OCI-LY3 (cell line): ENCODE measurements around the gene GJD3.

Experiments
- H2AFZ ChIP-seq: fragments of 200-600, 300-600 bp; shearing (Covaris generic); 2 replicates; pipeline ENCODE4 v1.6.0; 2014; ENCODE audit warnings: antibody characterized with exemption, low read depth, low read length
- H3K27ac ChIP-seq: fragments of 200-600, 300-600 bp; sonication (generic); 2 replicates; pipeline ENCODE4 v1.5.1; 2014; ENCODE audit warnings: mild to moderate bottlenecking, low read length, moderate library complexity, mixed read lengths
- H3K27me3 ChIP-seq: fragments of 200-600, 300-600 bp; sonication (generic); 2 replicates; pipeline ENCODE4 v1.6.1; 2014; ENCODE audit warnings: low read depth, low read length, mixed read lengths
- H3K36me3 ChIP-seq: fragments of 200-600, 300-600 bp; sonication (generic); replicated peaks from 2 replicates; pipeline ENCODE3; 2014; ENCODE audit warnings: low read depth, low read length, mixed read lengths
- H3K4me1 ChIP-seq: fragments of 300-600, 200-600 bp; sonication (generic); 2 replicates; pipeline ENCODE4 v1.6.1; 2014; ENCODE audit warnings: low read length, mixed read lengths
- H3K4me2 ChIP-seq: fragments of 200-600, 300-600 bp; sonication (generic); 2 replicates; pipeline ENCODE4 v1.6.1; 2014; ENCODE audit warnings: low read length, mixed read lengths
- H3K4me3 ChIP-seq: fragments of 300-600, 200-600 bp; sonication (generic); 2 replicates; pipeline ENCODE4 v1.5.1; 2014; ENCODE audit warnings: antibody characterized with exemption, mild to moderate bottlenecking, low read length, moderate library complexity
- H3K79me2 ChIP-seq: fragments of 300-600, 200-600 bp; shearing (Covaris generic); 2 replicates; pipeline ENCODE4 v1.6.1; 2014; ENCODE audit warnings: mild to moderate bottlenecking, low read length, mixed read lengths
- H3K9ac ChIP-seq: fragments of 300-600, 200-600 bp; shearing (Covaris generic); 2 replicates; pipeline ENCODE4 v1.6.0; 2014; ENCODE audit warnings: mild to moderate bottlenecking, low read length, moderate library complexity
- H3K9me3 ChIP-seq: fragments of 200-600, 300-600 bp; shearing (Covaris generic); 2 replicates; pipeline ENCODE4 v1.6.1; 2014; ENCODE audit warnings: low read length, mixed read lengths; ENCODE audit not compliant: insufficient read depth
- H4K20me1 ChIP-seq: fragments of 200-600, 300-600 bp; sonication (generic); 2 replicates; pipeline ENCODE4 v1.6.1; 2016; ENCODE audit warnings: low read length, mixed read lengths; ENCODE audit not compliant: insufficient read depth
- CTCF ChIP-seq: fragments of 200-600, 300-600 bp; sonication (generic); IDR thresholded peaks from 2 replicates; pipeline ENCODE4 v1.5.1; 2014; ENCODE audit warnings: antibody characterized with exemption, low read length, low read depth
- EZH2phosphoT487 ChIP-seq: fragments of 200-600 bp; shearing (Covaris generic); IDR thresholded peaks from 2 replicates; pipeline ENCODE4 v1.6.1; 2018; ENCODE audit warnings: antibody characterized with exemption, mixed run types, low read depth

Gene GJD3

GRCh38 chr17:40352237-40352778 is 12.2 kb downstream of the GJD3 start:
- Histone ChIP-seq H3K4me3 (no peak overlapping the region), H3K79me2 (peaks cover 5% of the 10 kb centered on the region), H3K4me2 (no peak overlapping the region), H4K20me1 (peaks cover 38% of the 10 kb centered on the region), H3K27ac (no peak overlapping the region), H3K9me3 (no peaks in the 10 kb centered on the region), H3K36me3 (peaks cover 16% of the 10 kb centered on the region), H3K9ac (no peak overlapping the region), H3K27me3 (no peaks in the 10 kb centered on the region), H2AFZ (no peak overlapping the region), H3K4me1 (peaks cover 7% of the 10 kb centered on the region)
- TF ChIP-seq EZH2phosphoT487 (no peak), CTCF (no peak)

DNA sequence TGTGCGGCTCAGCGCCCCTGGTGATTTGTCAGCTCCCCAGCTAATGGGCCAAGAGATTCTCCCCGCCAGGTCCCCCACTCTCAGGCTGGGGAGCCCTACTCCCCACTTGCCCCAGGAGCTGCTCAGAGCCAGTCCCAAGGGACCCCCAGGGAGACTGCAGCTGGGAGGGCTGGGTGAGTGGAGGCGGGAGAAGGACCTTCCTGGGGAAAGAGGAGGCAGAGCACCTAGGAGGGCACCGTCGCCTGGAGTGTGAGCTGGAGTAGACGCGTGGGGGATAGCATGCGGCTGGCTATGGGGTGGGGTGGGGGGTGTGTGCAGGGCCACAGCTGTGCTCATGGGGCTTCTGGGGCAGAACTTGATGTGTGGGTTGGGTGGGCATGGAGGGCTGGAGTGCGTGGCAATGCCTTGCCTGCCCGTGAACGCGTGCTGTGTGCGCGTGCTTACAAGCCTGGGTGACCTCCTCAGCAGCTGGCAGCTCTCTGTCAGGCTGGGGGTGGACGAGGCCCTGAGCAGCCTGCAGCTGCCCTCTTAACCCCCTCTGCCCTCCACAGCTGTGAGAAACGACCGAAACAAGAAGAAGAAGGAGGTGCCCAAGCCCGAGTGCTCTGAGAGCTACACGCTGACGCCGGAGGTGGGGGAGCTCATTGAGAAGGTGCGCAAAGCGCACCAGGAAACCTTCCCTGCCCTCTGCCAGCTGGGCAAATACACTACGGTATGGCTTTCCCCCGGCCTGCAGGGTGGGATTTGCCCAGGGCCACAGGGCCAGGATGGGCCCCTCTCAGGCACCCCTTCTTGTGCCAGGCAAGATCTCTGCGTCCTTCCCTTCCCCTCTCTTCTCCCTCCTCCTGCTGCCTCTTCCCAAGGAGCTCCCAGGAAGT is 12.9 kb downstream of the GJD3 start:
- H2AFZ ChIP-seq = no peak overlapping the region
- H3K9me3 ChIP-seq = no peaks in the 10 kb centered on the region
- no peaks in the 10 kb centered on the region for H3K27me3 ChIP-seq
- no peak overlapping the region for H3K4me2 ChIP-seq
- H3K36me3 ChIP-seq = peaks cover 16% of the 10 kb centered on the region
- H3K9ac ChIP-seq = no peak overlapping the region
- H4K20me1 ChIP-seq = peaks cover 45% of the 10 kb centered on the region
- TF ChIP-seq EZH2phosphoT487 = no peak
- no peak for TF ChIP-seq CTCF
- H3K27ac ChIP-seq = no peak overlapping the region
- H3K79me2 ChIP-seq = peaks cover 12% of the 10 kb centered on the region
- H3K4me1 ChIP-seq = peaks cover 7% of the 10 kb centered on the region
- H3K4me3 ChIP-seq = no peak overlapping the region

GRCh38 chr17:40350689-40351358 is 13.7 kb downstream of the GJD3 start:
- no peaks in the 10 kb centered on the region for H3K27me3 ChIP-seq
- H3K79me2 ChIP-seq = peaks cover 12% of the 10 kb centered on the region
- H3K36me3 ChIP-seq = peaks cover 16% of the 10 kb centered on the region
- H3K9ac ChIP-seq = no peak overlapping the region
- H3K4me2 ChIP-seq = no peak overlapping the region
- peaks cover 53% of the 10 kb centered on the region for H4K20me1 ChIP-seq
- H2AFZ ChIP-seq = no peak overlapping the region
- no peak overlapping the region for H3K27ac ChIP-seq
- H3K4me1 ChIP-seq = peaks cover 7% of the 10 kb centered on the region
- H3K9me3 ChIP-seq = no peaks in the 10 kb centered on the region
- TF ChIP-seq EZH2phosphoT487 (no peak), CTCF (no peak)
- no peak overlapping the region for H3K4me3 ChIP-seq
